HFFc6 (cell line): ENCODE measurements around the gene CARD8. TPM values are rescaled to one million over a fixed set of nuclear protein-coding genes. Genes with fewer than 3 reads are reported as not detected.
"Not testable (repeated sequence)": the region's sequence is repeated elsewhere in the genome, so short reads cannot be mapped to it uniquely, and the experiment has no call there.

ENCODE experiments used
- DNase-seq: peaks from one replicate; pipeline ENCODE4 v3.0.0-alpha.2; 2018
- H3K27ac Mint-ChIP-seq: 2 replicates; pipeline ENCODE4 v1.8.0; 2020; ENCODE audit warnings: mild to moderate bottlenecking, mixed read lengths
- H3K27me3 Mint-ChIP-seq: 2 replicates; pipeline ENCODE4 v1.8.0; 2021; ENCODE audit warnings: mild to moderate bottlenecking, moderate library complexity, mixed read lengths; ENCODE audit not compliant: insufficient read depth
- H3K36me3 Mint-ChIP-seq: 2 replicates; pipeline ENCODE4 v1.8.0; 2021; ENCODE audit warnings: low read depth, mixed read lengths
- H3K4me1 Mint-ChIP-seq: 2 replicates; pipeline ENCODE4 v1.8.0; 2020; ENCODE audit warnings: low read depth, mixed read lengths
- H3K4me3 Mint-ChIP-seq: 2 replicates; pipeline ENCODE4 v1.8.0; 2020; ENCODE audit warnings: mild to moderate bottlenecking, moderate library complexity, mixed read lengths
- H3K9me3 Mint-ChIP-seq: 2 replicates; pipeline ENCODE4 v1.8.0; 2020; ENCODE audit warnings: mild to moderate bottlenecking, mixed read lengths
- total RNA-seq, 6 experiments: library from RNA; stranded (reverse); fragmentation: NEBNext Ultra II Directional; extraction: Animal tissue kit (Norgen Biotek cat#: 25700); gene quantifications; 2 replicates in 1 of 6; 3 replicates in 5 of 6; pipeline ENCODE4 v1.2.3, GENCODE V29; 2021
- TF ChIP-seq, protein P1 (sequence below): fragments of 200-600 bp; sonication (generic); IDR thresholded peaks from 2 replicates; pipeline ENCODE4 v1.5.0; 2021; ENCODE audit warnings: antibody characterized with exemption, mild to moderate bottlenecking

The CARD8 gene
- total RNA-seq, 6 experiments from 2014 or later = 11.3 to 17.2 (median 14.7) TPM

DNA sequence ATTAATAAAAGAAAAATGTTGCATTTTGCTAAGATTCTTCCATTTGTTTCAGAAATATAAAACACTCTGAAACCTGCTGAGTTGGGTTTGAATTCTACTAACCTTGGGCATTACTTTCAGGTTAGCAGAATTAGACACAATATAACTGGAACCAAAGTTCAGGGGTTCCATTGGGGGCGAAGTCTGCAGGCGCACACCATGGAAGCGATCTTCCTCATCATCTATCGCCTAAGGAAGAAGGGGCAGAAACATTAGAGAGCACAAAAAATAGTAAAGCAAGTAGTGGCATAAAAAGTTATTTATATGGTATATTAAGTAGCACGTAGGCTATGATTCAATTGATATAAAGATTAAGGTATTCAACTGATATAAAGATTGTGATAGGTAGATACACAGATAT is 34.1 kb downstream of the CARD8 start:
- TF ChIP-seq, protein P1, sequence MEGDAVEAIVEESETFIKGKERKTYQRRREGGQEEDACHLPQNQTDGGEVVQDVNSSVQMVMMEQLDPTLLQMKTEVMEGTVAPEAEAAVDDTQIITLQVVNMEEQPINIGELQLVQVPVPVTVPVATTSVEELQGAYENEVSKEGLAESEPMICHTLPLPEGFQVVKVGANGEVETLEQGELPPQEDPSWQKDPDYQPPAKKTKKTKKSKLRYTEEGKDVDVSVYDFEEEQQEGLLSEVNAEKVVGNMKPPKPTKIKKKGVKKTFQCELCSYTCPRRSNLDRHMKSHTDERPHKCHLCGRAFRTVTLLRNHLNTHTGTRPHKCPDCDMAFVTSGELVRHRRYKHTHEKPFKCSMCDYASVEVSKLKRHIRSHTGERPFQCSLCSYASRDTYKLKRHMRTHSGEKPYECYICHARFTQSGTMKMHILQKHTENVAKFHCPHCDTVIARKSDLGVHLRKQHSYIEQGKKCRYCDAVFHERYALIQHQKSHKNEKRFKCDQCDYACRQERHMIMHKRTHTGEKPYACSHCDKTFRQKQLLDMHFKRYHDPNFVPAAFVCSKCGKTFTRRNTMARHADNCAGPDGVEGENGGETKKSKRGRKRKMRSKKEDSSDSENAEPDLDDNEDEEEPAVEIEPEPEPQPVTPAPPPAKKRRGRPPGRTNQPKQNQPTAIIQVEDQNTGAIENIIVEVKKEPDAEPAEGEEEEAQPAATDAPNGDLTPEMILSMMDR = no peak
- no peaks in the 10 kb centered on the region for H3K9me3 Mint-ChIP-seq
- H3K36me3 Mint-ChIP-seq = 0 out of 2 replicates have a peak, but pooled peaks cover 4% of the 10 kb centered on the region
- no peak overlapping the region for H3K27ac Mint-ChIP-seq
- H3K4me1 Mint-ChIP-seq = peaks cover 10% of the 10 kb centered on the region
- H3K4me3 Mint-ChIP-seq = no peak overlapping the region
- no peaks in the 10 kb centered on the region for H3K27me3 Mint-ChIP-seq
- DNase-seq = no peak

DNA sequence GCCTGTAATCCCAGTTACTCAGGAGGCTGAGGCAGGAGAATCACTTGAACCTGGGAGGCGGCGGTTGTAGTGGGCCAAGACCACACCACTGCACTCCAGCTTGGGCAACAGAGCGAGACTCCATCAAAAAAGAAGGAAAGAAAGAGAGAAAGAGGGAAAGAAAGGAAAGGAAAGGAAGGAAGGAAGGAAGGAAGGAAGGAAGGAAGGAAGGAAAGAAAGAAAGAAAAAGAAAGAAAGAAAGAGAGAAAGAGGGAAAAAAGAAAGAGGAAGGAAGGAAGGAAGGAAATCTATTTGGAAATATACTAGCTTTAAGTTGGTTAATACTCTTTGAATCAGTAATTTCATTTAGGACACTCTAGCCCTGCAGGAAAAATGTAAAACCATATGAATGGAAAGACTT is 34.9 kb downstream of the CARD8 start:
- H3K27me3 Mint-ChIP-seq, H3K9me3 Mint-ChIP-seq, DNase-seq, H3K4me3 Mint-ChIP-seq, H3K27ac Mint-ChIP-seq, H3K36me3 Mint-ChIP-seq: not testable (repeated sequence)
- peaks cover 10% of the 10 kb centered on the region for H3K4me1 Mint-ChIP-seq

DNA sequence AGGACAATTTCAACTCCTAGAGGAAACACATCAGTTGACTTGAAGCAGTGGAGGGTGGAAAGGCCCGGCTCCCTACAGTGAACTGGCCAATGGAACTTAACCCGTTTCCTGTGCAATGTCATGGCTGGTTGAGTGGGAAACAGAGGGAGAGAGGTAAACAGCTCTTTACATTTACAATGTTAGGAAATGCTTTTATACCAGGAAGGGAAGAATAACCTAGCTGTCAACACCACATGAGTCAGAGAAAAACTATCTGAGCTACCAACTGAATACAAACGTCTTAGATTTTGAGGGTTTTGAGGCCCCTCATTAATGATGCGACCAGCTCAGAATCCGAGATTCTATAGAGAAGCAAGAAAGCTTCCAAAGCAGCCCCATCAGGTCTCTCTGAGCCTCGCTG is 36.7 kb downstream of the CARD8 start:
- no peak overlapping the region for H3K27ac Mint-ChIP-seq
- H3K4me1 Mint-ChIP-seq = peaks cover 10% of the 10 kb centered on the region
- no peak for DNase-seq
- no peak overlapping the region for H3K4me3 Mint-ChIP-seq
- no peaks in the 10 kb centered on the region for H3K9me3 Mint-ChIP-seq
- H3K36me3 Mint-ChIP-seq = peaks cover 11% of the 10 kb centered on the region; the same call in 1 of the 2 replicates
- TF ChIP-seq, protein P1 = no peak
- H3K27me3 Mint-ChIP-seq = no peaks in the 10 kb centered on the region

DNA sequence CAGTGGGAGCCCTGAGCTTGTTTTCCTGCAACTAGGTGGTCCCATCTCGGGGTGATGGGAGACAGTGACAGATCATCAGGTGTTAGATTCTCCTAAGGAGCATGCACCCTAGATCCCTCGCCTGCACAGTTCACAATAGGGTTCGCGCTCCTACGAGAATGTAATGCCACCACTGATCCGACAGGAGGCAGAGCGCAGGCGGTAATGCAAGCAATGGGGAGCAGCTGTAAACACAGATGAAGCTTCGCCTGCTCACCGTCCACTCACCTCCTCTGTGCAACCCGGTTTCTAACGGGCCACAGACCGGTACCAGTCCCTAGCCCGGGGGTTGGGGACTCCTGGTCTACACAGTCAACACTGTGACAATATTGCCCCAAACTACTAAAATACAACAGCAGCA is 38.8 kb downstream of the CARD8 start:
- TF ChIP-seq, protein P1 = no peak
- H3K27ac Mint-ChIP-seq = no peak overlapping the region
- H3K27me3 Mint-ChIP-seq = no peaks in the 10 kb centered on the region
- H3K4me1 Mint-ChIP-seq = peaks cover 10% of the 10 kb centered on the region
- no peaks in the 10 kb centered on the region for H3K9me3 Mint-ChIP-seq
- H3K4me3 Mint-ChIP-seq = no peak overlapping the region
- peaks cover 13% of the 10 kb centered on the region; the same call in 1 of the 2 replicates for H3K36me3 Mint-ChIP-seq
- DNase-seq = no peak

DNA sequence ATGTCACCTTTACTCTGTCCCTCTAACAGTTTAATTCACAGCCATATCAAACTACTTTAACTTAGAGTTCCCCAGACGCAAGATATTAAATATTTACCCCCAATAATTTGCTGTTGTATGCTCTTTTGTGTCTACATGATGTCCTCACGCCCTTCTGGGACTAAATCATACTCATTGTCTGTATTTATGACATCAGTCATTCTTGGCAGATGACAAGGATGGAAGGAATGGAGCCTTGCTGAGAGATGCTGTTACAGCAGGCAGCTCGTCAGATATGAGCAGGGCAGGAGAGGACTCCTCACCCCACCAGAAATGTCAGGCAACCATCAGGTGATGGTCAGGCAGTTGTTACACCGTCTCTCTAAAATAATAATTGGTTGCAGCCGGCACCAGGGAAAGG is 41.8 kb downstream of the CARD8 start:
- DNase-seq = no peak
- no peaks in the 10 kb centered on the region for H3K27me3 Mint-ChIP-seq
- peaks cover 5% of the 10 kb centered on the region for H3K4me1 Mint-ChIP-seq
- no peaks in the 10 kb centered on the region for H3K9me3 Mint-ChIP-seq
- no peak overlapping the region for H3K4me3 Mint-ChIP-seq
- peaks cover 13% of the 10 kb centered on the region; the same call in 1 of the 2 replicates for H3K36me3 Mint-ChIP-seq
- no peak overlapping the region for H3K27ac Mint-ChIP-seq
- TF ChIP-seq, protein P1 = no peak

DNA sequence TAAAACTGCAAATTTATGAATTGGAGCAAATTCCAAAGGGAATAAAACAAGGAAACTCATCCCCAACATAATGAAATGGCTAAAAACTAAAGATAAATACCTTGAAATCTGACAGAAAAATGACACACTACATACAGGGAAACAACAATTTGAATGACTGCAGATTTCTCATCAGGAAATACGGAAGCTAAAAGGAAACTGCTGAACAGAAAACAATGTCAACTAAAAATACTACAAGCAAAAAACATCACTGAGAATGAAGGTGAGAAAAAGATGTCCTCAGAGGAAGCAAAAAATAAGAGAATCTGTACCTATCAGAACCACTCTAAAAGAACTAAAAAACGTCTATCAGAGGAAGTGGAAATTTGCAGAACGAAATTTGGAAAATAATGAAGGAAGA is 45.7 kb downstream of the CARD8 start:
- Mint-ChIP-seq H3K9me3 (no peaks in the 10 kb centered on the region), H3K36me3 (peaks cover 6% of the 10 kb centered on the region; the same call in 1 of the 2 replicates), H3K4me3 (no peak overlapping the region), H3K27ac (no peak overlapping the region), H3K27me3 (no peaks in the 10 kb centered on the region), H3K4me1 (peaks cover 11% of the 10 kb centered on the region)
- no peak for DNase-seq
- TF ChIP-seq, protein P1 = no peak
